CD4-positive, alpha-beta memory T cell (primary cell): ENCODE data around the gene GOLGA3. TPM values are rescaled to one million over a fixed set of nuclear protein-coding genes. Genes with fewer than 3 reads are reported as not detected.

ENCODE experiments used
- CTCF ChIA-PET: fragments of 350-600 bp; sonication (Branson Sonifier 250); formaldehyde crosslinking; loops from one replicate; lab custom pipeline; 2021; ENCODE audit warnings: inconsistent platforms; ENCODE audit not compliant: partially characterized antibody; lab: Charles Lee
- POLR2A ChIA-PET: fragments of 350-600 bp; sonication (Branson Sonifier 250); formaldehyde crosslinking; loops from one replicate; lab custom pipeline; 2021; ENCODE audit not compliant: partially characterized antibody; lab: Charles Lee
- DNase-seq, 5 donors: peaks; one replicate each; pipeline versions ENCODE4 v3.0.0 to v3.0.0-alpha.2; 2020 to 2022; ENCODE audit warnings: mixed read lengths in 1 of 5
- H3K27ac ChIP-seq: one replicate; pipeline ENCODE4 v1.7.0; 2013; ENCODE audit warnings: low read depth, low read length
- H3K27me3 ChIP-seq: 2 replicates; pipeline ENCODE4 v1.7.0; 2013; ENCODE audit warnings: mild to moderate bottlenecking, low read length, moderate library complexity; ENCODE audit not compliant: insufficient read depth
- H3K36me3 ChIP-seq: 2 replicates; pipeline ENCODE4 v1.7.0; 2013; ENCODE audit warnings: mild to moderate bottlenecking, low read length, moderate library complexity; ENCODE audit not compliant: insufficient read depth
- H3K4me1 ChIP-seq: 2 replicates; pipeline ENCODE4 v1.7.0; 2013; ENCODE audit warnings: mild to moderate bottlenecking, low read length, moderate library complexity; ENCODE audit not compliant: insufficient read depth
- H3K4me3 ChIP-seq, 2 donors: one replicate each; pipeline ENCODE4 v1.7.0; 2013; ENCODE audit warnings: low read length in 2 of 2, mild to moderate bottlenecking in 1 of 2
- H3K9me3 ChIP-seq, 2 donors: one replicate each; pipeline ENCODE4 v1.7.0; 2013; ENCODE audit warnings: low read length in 2 of 2, control low read depth in 1 of 2; ENCODE audit not compliant: control insufficient read depth in 1 of 2
- H3K27ac Mint-ChIP-seq, 7 donors: one replicate each; pipeline ENCODE4 v1.8.0; 2020 to 2021; ENCODE audit warnings: mixed read lengths in 7 of 7, mild to moderate bottlenecking in 6 of 7, inconsistent platforms in 3 of 7, moderate library complexity in 3 of 7
- H3K27me3 Mint-ChIP-seq, 2 donors: one replicate each; pipeline ENCODE4 v1.8.0; 2020 to 2021; ENCODE audit warnings: mixed read lengths in 2 of 2
- H3K36me3 Mint-ChIP-seq, 2 donors: one replicate each; pipeline ENCODE4 v1.8.0; 2020 to 2021; ENCODE audit warnings: mixed read lengths in 2 of 2, inconsistent platforms in 1 of 2, mild to moderate bottlenecking in 1 of 2
- H3K4me1 Mint-ChIP-seq, 4 donors: one replicate each; pipeline ENCODE4 v1.8.0; 2020 to 2021; ENCODE audit warnings: mixed read lengths in 4 of 4, mild to moderate bottlenecking in 1 of 4
- H3K4me3 Mint-ChIP-seq, 8 donors: one replicate each; pipeline ENCODE4 v1.8.0; 2020 to 2021; ENCODE audit warnings: mixed read lengths in 8 of 8, mild to moderate bottlenecking in 7 of 8, moderate library complexity in 6 of 8, inconsistent platforms in 3 of 8
- H3K9me3 Mint-ChIP-seq, 8 donors: one replicate each; pipeline ENCODE4 v1.8.0; 2020 to 2021; ENCODE audit warnings: mixed read lengths in 8 of 8, mild to moderate bottlenecking in 5 of 8, inconsistent platforms in 3 of 8, moderate library complexity in 1 of 8
- intact Hi-C: fragments of 100-400 bp; cut with micrococcal nuclease; formaldehyde crosslinking; loops from one replicate; pipeline ENCODE4 v1.15.1; 2023
- polyA plus RNA-seq, 2 donors: library from polyadenylated mRNA; unstranded; fragments of 300-500 nt; fragmentation: Illumina TruSeq; gene quantifications; one replicate each; pipeline ENCODE4 v1.2.3, GENCODE V29; 2021
- total RNA-seq, 2 experiments: library from RNA; stranded (reverse); gene quantifications; one replicate each; pipeline ENCODE4 v1.2.3, GENCODE V29; 2021

The GOLGA3 gene
- total and polyA plus RNA-seq, 4 experiments from 2014 or later, result 0.35 to 67.6 (median 38.3) TPM

DNA sequence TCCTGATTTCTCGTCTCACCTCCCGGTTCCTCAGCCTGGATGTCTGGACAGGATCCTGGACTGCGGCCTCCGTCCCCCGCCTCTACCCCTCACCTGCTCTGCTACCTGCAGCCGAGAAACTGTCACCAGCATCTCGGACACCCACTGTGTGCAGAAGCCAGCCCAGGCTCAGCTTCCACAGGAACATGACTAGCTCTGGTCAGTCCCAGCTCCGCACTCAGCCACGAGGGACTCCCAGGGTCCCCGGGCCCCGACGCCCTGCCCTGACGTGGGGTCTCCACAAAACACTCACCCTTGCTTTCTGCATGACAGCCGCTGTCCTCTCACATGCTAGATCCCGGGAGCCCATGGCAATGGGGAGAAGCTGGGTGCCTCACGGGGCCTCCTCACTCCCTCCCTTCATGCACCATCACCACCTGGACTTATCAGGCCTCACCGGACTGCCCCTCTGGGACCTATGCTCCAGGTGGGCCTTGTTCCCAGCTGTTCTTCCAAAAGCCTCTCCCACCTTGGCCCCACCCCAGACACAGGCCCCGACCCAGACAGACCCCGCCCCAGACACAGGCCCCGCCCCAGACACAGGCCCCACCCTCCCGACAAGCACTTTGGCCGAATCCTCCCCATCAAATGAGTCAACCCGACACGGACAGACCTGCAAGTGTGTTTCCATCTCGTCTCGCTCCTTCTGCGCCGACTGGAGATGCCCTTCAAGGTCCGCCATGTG, 40.1 kb downstream of the GOLGA3 start:
- no peaks in the 10 kb centered on the region for H3K4me1 ChIP-seq
- no peak overlapping the region for H3K27ac ChIP-seq
- Mint-ChIP-seq H3K4me3 (no peak overlapping the region), H3K9me3 (peaks cover 0 to 4% (median 0%) of the 10 kb centered on the region in 8 donors), H3K36me3 (peaks cover 36 to 59% of the 10 kb centered on the region in 2 donors), H3K27ac (peak overlapping the region in 3 of 7 donors; percentile 31 to 77 (median 40)), H3K4me1 (no peaks in the 10 kb centered on the region), H3K27me3 (no peaks in the 10 kb centered on the region)
- POLR2A ChIA-PET, result no interaction called here
- H3K9me3 ChIP-seq, result no peaks in the 10 kb centered on the region
- H3K36me3 ChIP-seq, result peaks cover 52% of the 10 kb centered on the region
- DNase-seq, result no peak
- intact Hi-C loops, result no loop called here
- no peaks in the 10 kb centered on the region for H3K27me3 ChIP-seq
- no peak overlapping the region for H3K4me3 ChIP-seq
- CTCF ChIA-PET, result no interaction called here

DNA sequence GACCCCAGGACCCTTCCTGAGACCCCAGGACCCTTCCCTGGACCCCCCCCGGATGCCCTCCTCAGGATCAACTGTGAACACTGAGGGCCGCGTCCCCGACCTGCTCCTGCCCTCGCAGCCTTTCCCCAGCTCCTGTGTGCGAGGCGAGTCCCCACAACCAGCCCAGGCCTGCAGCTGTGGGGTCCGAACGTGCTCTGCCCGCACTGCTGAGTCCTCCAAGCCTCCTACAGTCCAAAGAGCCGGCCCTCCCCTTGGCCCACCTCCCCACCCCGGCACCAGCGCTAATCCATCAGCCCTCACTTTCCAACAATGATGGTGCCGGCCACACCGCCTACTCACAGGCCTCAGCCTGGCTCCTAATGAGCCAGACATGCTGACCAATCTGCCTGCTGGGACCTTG, 40.8 kb downstream of the GOLGA3 start:
- Histone ChIP-seq H3K36me3 (peaks cover 53% of the 10 kb centered on the region), H3K4me3 (no peak overlapping the region), H3K27ac (no peak overlapping the region), H3K27me3 (no peaks in the 10 kb centered on the region), H3K4me1 (no peaks in the 10 kb centered on the region), H3K9me3 (no peaks in the 10 kb centered on the region)
- POLR2A ChIA-PET, result no interaction called here
- Mint-ChIP-seq H3K4me1 (no peaks in the 10 kb centered on the region), H3K4me3 (no peak overlapping the region), H3K27ac (peak overlapping the region in 3 of 7 donors; percentile 31 to 77 (median 40)), H3K36me3 (peaks cover 36 to 60% of the 10 kb centered on the region in 2 donors), H3K27me3 (no peaks in the 10 kb centered on the region), H3K9me3 (peaks cover 0 to 4% (median 0%) of the 10 kb centered on the region in 8 donors)
- intact Hi-C loops, result no loop called here
- no peak for DNase-seq
- CTCF ChIA-PET, result no interaction called here

DNA sequence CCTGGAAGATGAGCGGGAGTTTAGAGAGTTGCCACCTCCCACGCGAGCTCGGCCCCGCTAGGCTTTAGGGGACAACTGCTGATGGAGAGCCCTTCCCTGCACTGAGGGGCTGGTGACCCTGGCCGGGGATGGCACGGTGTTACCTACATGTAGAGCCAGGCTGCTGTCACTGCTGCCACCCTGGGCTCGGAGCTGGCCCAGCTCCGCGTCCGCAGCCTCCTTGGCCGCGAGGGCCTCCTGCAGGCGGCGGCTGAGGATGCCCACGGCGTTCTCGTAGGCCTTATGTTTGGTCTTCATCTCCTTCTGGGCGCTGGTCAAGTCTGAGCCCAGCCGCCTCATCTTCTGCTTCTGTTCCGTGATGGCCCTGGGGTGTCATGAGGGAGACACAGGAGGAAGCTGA, 42.5 kb downstream of the GOLGA3 start:
- Mint-ChIP-seq H3K27ac (no peak overlapping the region), H3K36me3 (peaks cover 43 to 62% of the 10 kb centered on the region in 2 donors), H3K4me1 (no peaks in the 10 kb centered on the region), H3K4me3 (no peak overlapping the region), H3K27me3 (no peaks in the 10 kb centered on the region), H3K9me3 (peaks cover 0 to 4% (median 0%) of the 10 kb centered on the region in 8 donors)
- H3K4me1 ChIP-seq, result no peaks in the 10 kb centered on the region
- peaks cover 45% of the 10 kb centered on the region for H3K36me3 ChIP-seq
- DNase-seq, result no peak
- no peaks in the 10 kb centered on the region for H3K9me3 ChIP-seq
- H3K27ac ChIP-seq, result no peak overlapping the region
- POLR2A ChIA-PET, result no interaction called here
- intact Hi-C loops, result no loop called here
- H3K4me3 ChIP-seq, result no peak overlapping the region
- no peaks in the 10 kb centered on the region for H3K27me3 ChIP-seq
- CTCF ChIA-PET, result no interaction called here

DNA sequence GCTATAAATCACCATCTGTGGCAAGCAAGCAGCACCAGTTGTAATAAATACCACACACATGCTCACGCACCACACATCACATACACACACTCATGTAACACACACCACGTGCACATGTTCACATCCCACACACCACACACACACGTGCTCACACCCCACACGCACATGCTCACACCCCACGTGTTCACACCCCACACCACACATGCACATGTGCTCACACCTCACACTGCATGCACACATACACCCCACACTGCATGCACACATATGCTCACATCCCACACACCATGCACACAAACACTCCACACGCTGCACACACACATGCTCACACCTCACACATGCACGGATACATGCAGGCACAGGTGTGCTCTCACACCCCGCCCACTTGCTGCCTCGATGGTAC, 44.1 kb downstream of the GOLGA3 start:
- ChIA-PET POLR2A (no interaction called here), CTCF (no interaction called here)
- no peak overlapping the region for H3K27ac ChIP-seq
- no peak overlapping the region for H3K4me3 Mint-ChIP-seq
- H3K4me3 ChIP-seq, result no peak overlapping the region
- H3K4me1 Mint-ChIP-seq, result peaks cover 0 to 5% (median 0%) of the 10 kb centered on the region in 4 donors
- H3K27me3 Mint-ChIP-seq, result no peaks in the 10 kb centered on the region
- no peaks in the 10 kb centered on the region for H3K27me3 ChIP-seq
- H3K36me3 ChIP-seq, result peaks cover 54% of the 10 kb centered on the region
- H3K4me1 ChIP-seq, result no peaks in the 10 kb centered on the region
- no peaks in the 10 kb centered on the region for H3K9me3 ChIP-seq
- peak overlapping the region in 1 of 7 donors; percentile 75 for H3K27ac Mint-ChIP-seq
- intact Hi-C loops, result no loop called here
- peaks cover 51 to 71% of the 10 kb centered on the region in 2 donors for H3K36me3 Mint-ChIP-seq
- no peak for DNase-seq
- peaks cover 0 to 4% (median 0%) of the 10 kb centered on the region in 8 donors for H3K9me3 Mint-ChIP-seq

DNA sequence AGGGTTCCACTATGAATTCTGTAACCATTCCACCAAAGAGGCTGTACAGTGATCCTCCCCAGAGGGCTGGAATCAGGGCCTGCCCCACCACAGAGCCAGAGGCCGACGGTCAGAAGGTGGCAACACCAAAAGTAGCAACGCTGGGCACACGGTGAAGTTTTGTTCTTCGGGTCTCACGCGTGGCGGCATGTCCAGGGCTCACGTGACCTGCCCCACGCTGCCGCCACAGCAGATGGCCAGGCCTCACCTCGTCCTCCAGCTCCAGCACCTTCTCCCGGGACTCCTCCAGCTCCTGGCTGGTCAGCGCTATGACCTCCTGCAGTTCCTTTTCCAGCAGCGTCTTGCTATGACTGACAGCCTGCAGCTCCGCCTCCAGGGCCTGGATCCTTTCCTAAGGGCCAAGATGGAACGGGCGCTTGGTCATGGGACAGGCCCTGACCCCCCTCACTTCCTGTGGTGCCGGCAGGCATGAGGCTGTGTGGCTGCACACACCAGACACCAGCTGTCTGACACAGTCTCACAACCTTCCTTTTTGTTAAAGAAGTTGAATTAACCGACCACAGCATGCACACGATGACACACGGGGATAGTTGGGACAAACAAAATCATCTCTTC, 44.6 kb downstream of the GOLGA3 start:
- peaks cover 0 to 4% (median 0%) of the 10 kb centered on the region in 8 donors for H3K9me3 Mint-ChIP-seq
- no peak overlapping the region for H3K4me3 ChIP-seq
- peaks cover 48 to 71% of the 10 kb centered on the region in 2 donors for H3K36me3 Mint-ChIP-seq
- no peaks in the 10 kb centered on the region for H3K9me3 ChIP-seq
- DNase-seq, result no peak
- H3K4me1 Mint-ChIP-seq, result peaks cover 0 to 6% (median 0%) of the 10 kb centered on the region in 4 donors
- H3K4me1 ChIP-seq, result no peaks in the 10 kb centered on the region
- no peak overlapping the region for H3K27ac ChIP-seq
- CTCF ChIA-PET, result no interaction called here
- peaks cover 52% of the 10 kb centered on the region for H3K36me3 ChIP-seq
- intact Hi-C loops, result no loop called here
- H3K4me3 Mint-ChIP-seq, result peak overlapping the region in 1 of 8 donors; percentile 45
- POLR2A ChIA-PET, result no interaction called here
- no peaks in the 10 kb centered on the region for H3K27me3 ChIP-seq
- no peaks in the 10 kb centered on the region for H3K27me3 Mint-ChIP-seq
- H3K27ac Mint-ChIP-seq, result no peak overlapping the region

DNA sequence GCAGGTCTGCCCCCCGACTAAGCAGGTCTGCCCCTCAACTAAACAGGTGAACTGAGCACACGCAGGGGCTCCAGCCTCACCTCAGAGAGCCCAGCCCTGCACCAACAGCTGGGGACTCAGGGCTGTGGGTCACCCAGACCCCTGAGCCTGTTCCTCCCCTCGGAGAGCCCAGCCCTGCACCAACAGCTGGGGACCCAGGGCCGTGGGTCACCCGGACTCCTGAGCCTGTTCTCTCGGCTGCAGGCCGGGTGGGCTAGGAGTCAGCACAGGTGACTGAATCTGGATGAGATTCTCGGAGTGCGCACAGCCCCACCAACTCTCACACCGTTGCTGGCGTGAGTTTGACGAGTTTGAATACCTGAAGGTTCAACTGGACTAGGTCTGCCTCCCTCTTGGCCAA, 46.7 kb downstream of the GOLGA3 start:
- no peaks in the 10 kb centered on the region for H3K9me3 ChIP-seq
- Mint-ChIP-seq H3K4me3 (no peak overlapping the region), H3K4me1 (peaks cover 0 to 6% (median 0%) of the 10 kb centered on the region in 4 donors), H3K9me3 (no peaks in the 10 kb centered on the region), H3K27ac (no peak overlapping the region), H3K36me3 (peaks cover 37 to 67% of the 10 kb centered on the region in 2 donors), H3K27me3 (no peaks in the 10 kb centered on the region)
- no peak overlapping the region for H3K27ac ChIP-seq
- no peaks in the 10 kb centered on the region for H3K27me3 ChIP-seq
- POLR2A ChIA-PET, result no interaction called here
- intact Hi-C loops, result no loop called here
- no peak for DNase-seq
- no peak overlapping the region for H3K4me3 ChIP-seq
- no peaks in the 10 kb centered on the region for H3K4me1 ChIP-seq
- CTCF ChIA-PET, result no interaction called here
- H3K36me3 ChIP-seq, result peaks cover 52% of the 10 kb centered on the region

DNA sequence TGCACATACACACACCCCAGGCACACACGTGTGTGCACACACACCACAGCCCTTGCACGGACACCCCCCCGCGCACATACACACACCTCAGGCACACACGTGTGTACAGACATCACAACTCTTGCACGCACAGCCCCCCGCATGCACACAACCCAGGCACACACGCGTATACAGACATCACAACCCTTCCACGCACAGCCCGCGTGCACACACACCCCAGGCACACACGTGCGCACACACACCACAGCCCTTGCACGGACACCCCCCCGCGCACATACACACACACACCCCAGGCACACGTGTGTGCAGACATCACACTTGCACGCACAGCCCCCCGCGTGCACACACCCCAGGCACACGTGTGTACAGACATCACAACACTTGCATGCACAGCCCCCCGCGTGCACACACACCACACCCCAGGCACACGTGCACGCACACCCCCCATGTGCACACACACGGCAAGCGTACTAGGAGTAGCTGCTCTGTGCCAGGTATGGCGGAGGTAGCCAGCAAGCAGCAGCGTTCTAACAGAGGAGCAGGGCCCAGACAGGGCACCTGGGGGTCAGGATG, 48.8 kb downstream of the GOLGA3 start:
- CTCF ChIA-PET, result no interaction called here
- DNase-seq, result no peak
- H3K36me3 Mint-ChIP-seq, result peaks cover 39 to 63% of the 10 kb centered on the region in 2 donors
- H3K4me1 Mint-ChIP-seq, result peaks cover 0 to 6% (median 0%) of the 10 kb centered on the region in 4 donors
- intact Hi-C loops, result no loop called here
- H3K4me3 Mint-ChIP-seq, result no peak overlapping the region
- Histone ChIP-seq H3K27ac (no peak overlapping the region), H3K9me3 (no peaks in the 10 kb centered on the region), H3K27me3 (no peaks in the 10 kb centered on the region), H3K4me1 (no peaks in the 10 kb centered on the region), H3K4me3 (no peak overlapping the region), H3K36me3 (peaks cover 47% of the 10 kb centered on the region)
- H3K27me3 Mint-ChIP-seq, result no peaks in the 10 kb centered on the region
- H3K9me3 Mint-ChIP-seq, result no peaks in the 10 kb centered on the region
- POLR2A ChIA-PET, result no interaction called here
- peak overlapping the region in 1 of 7 donors; percentile 62 for H3K27ac Mint-ChIP-seq
